NCI-H1694 treated with DMSO at 0.1 percent for 48 hours (cell line): ENCODE results near the gene ACOXL.
"Not testable (repeated sequence)": the region's sequence is repeated elsewhere in the genome, so short reads cannot be mapped to it uniquely, and the experiment has no call there.

ENCODE experiments used
- DNase-seq: peaks from one replicate; lab custom pipeline; 2025; lab: John Stamatoyannopoulos, UW

ACOXL gene

GRCh38 chr2:110829413-110830146, 97.2 kb downstream of the ACOXL start:
- DNase-seq = no peak

- no peak for DNase-seq
Measured at GRCh38 chr2:110832740-110833139, 100.4 kb downstream of the ACOXL start.

GRCh38 chr2:110834134-110834827, 101.9 kb downstream of the ACOXL start:
- no peak for DNase-seq

GRCh38 chr2:110836671-110837070, 104.3 kb downstream of the ACOXL start:
- DNase-seq = no peak

GRCh38 chr2:110837446-110838409, 105.4 kb downstream of the ACOXL start:
- DNase-seq = no peak

- DNase-seq = no peak
Measured at GRCh38 chr2:110838657-110839384, 106.4 kb downstream of the ACOXL start.

GRCh38 chr2:110840508-110840907, 108.1 kb downstream of the ACOXL start:
- DNase-seq = no peak

GRCh38 chr2:110842048-110842447, 109.7 kb downstream of the ACOXL start:
- DNase-seq = no peak

- no peak for DNase-seq
Measured at GRCh38 chr2:110843496-110843895, 111.1 kb downstream of the ACOXL start.

- DNase-seq = no peak
Measured at GRCh38 chr2:110843959-110844510, 111.7 kb downstream of the ACOXL start.

GRCh38 chr2:110847651-110848050, 115.3 kb downstream of the ACOXL start:
- no peak for DNase-seq

GRCh38 chr2:110848071-110848470, 115.7 kb downstream of the ACOXL start:
- no peak for DNase-seq

- DNase-seq = no peak
Measured at GRCh38 chr2:110848519-110849030, 116.2 kb downstream of the ACOXL start.

- no peak for DNase-seq
Measured at GRCh38 chr2:110851531-110851930, 119.2 kb downstream of the ACOXL start.

- DNase-seq = no peak
Measured at GRCh38 chr2:110852051-110852450, 119.7 kb downstream of the ACOXL start.

GRCh38 chr2:110852541-110853263, 120.3 kb downstream of the ACOXL start:
- DNase-seq = no peak

GRCh38 chr2:110853516-110853915, 121.1 kb downstream of the ACOXL start:
- peak; percentile 39 for DNase-seq

- no peak for DNase-seq
Measured at GRCh38 chr2:110853948-110854347, 121.6 kb downstream of the ACOXL start.

GRCh38 chr2:110854355-110855081, 122.1 kb downstream of the ACOXL start:
- no peak for DNase-seq

- DNase-seq = not testable (repeated sequence)
Measured at GRCh38 chr2:110855841-110856240, 123.5 kb downstream of the ACOXL start.
